Measurements from ENCODE around the gene ZCWPW2. TPM values are rescaled to one million over a fixed set of nuclear protein-coding genes. Genes with fewer than 3 reads are reported as not detected.

ZCWPW2 gene
- total RNA-seq, 1 donor from 2014 or later = 2.1 TPM

DNA sequence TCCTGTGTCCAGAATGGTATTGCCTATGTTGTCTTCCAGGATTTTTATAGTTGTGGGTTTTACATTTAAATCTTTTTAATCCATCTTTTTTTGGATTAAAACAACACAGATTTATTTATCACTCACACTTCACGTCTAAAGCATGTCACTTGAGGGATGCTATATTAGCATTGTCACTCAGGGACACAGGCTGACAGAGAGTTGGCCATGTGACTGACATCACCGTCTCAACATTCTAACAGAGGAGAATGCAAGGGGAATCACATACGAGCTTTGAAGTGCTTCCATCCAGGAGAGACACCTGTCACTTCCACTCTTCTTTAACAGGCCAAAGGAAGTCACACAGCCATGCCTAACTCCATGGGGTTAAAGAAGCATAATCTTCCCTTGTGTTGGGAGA is 204.7 kb downstream of the ZCWPW2 start:
- Histone ChIP-seq H3K9me3 (ENCODE audit: control insufficient read depth in 3 of 3, low read length in 3 of 3) (no peaks in the 10 kb centered on the region), H3K36me3 (ENCODE audit: control insufficient read depth in 3 of 3, insufficient read depth in 3 of 3, low read length in 3 of 3) (no peaks in the 10 kb centered on the region), H3K27ac (ENCODE audit: low read depth, low read length) (no peak overlapping the region), H3K27me3 (ENCODE audit: control insufficient read depth in 3 of 3, insufficient read depth in 3 of 3, low read length in 3 of 3) (no peaks in the 10 kb centered on the region), H3K4me3 (ENCODE audit: low read length in 3 of 3) (no peak overlapping the region), H3K4me1 (ENCODE audit: control insufficient read depth in 3 of 3, insufficient read depth in 3 of 3, low read length in 3 of 3) (no peaks in the 10 kb centered on the region), H3K9ac (ENCODE audit: low read depth in 1 of 3, low read length in 3 of 3) (no peak overlapping the region)

DNA sequence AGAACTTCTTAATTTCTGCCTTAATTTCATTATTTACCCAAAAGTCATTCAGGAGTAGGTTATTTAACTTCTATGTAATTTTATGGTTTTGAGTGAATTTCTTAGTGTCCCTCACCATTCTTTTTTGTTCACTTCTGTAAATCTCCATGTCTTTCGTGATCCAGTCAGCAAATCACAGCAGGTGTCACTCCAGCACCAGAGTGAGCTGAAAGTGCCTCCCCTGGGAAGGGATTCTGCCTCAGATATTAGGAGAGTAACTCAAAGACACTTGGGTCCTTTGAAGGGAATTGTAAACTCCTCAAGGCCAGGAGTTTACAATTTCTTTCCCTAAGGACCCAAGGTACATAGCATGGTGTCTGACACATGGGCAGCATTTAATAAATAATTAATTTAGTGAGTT is 207.7 kb downstream of the ZCWPW2 start:
- H3K4me1 ChIP-seq (ENCODE audit: control insufficient read depth in 3 of 3, insufficient read depth in 3 of 3, low read length in 3 of 3) = no peaks in the 10 kb centered on the region
- no peak overlapping the region for H3K9ac ChIP-seq (ENCODE audit: low read depth in 1 of 3, low read length in 3 of 3)
- no peaks in the 10 kb centered on the region for H3K9me3 ChIP-seq (ENCODE audit: control insufficient read depth in 3 of 3, low read length in 3 of 3)
- H3K27ac ChIP-seq (ENCODE audit: low read depth, low read length) = no peak overlapping the region
- H3K36me3 ChIP-seq (ENCODE audit: control insufficient read depth in 3 of 3, insufficient read depth in 3 of 3, low read length in 3 of 3) = no peaks in the 10 kb centered on the region
- no peaks in the 10 kb centered on the region for H3K27me3 ChIP-seq (ENCODE audit: control insufficient read depth in 3 of 3, insufficient read depth in 3 of 3, low read length in 3 of 3)
- no peak overlapping the region for H3K4me3 ChIP-seq (ENCODE audit: low read length in 3 of 3)

- no peak overlapping the region for H3K4me3 ChIP-seq (ENCODE audit: low read length in 3 of 3)
- H3K27me3 ChIP-seq (ENCODE audit: control insufficient read depth in 3 of 3, insufficient read depth in 3 of 3, low read length in 3 of 3) = no peaks in the 10 kb centered on the region
- no peaks in the 10 kb centered on the region for H3K4me1 ChIP-seq (ENCODE audit: control insufficient read depth in 3 of 3, insufficient read depth in 3 of 3, low read length in 3 of 3)
- H3K9me3 ChIP-seq (ENCODE audit: control insufficient read depth in 3 of 3, low read length in 3 of 3) = no peaks in the 10 kb centered on the region
- no peak overlapping the region for H3K9ac ChIP-seq (ENCODE audit: low read depth in 1 of 3, low read length in 3 of 3)
- H3K27ac ChIP-seq (ENCODE audit: low read depth, low read length) = no peak overlapping the region
- no peaks in the 10 kb centered on the region for H3K36me3 ChIP-seq (ENCODE audit: control insufficient read depth in 3 of 3, insufficient read depth in 3 of 3, low read length in 3 of 3)
Observed at GRCh38 chr3:28564211-28564610, 215.7 kb downstream of the ZCWPW2 start.

GRCh38 chr3:28569357-28569756 is 220.8 kb downstream of the ZCWPW2 start:
- Histone ChIP-seq H3K36me3 (ENCODE audit: control insufficient read depth in 3 of 3, insufficient read depth in 3 of 3, low read length in 3 of 3) (no peaks in the 10 kb centered on the region), H3K4me3 (ENCODE audit: low read length in 3 of 3) (no peak overlapping the region), H3K4me1 (ENCODE audit: control insufficient read depth in 3 of 3, insufficient read depth in 3 of 3, low read length in 3 of 3) (no peaks in the 10 kb centered on the region), H3K9ac (ENCODE audit: low read depth in 1 of 3, low read length in 3 of 3) (no peak overlapping the region), H3K27ac (ENCODE audit: low read depth, low read length) (no peak overlapping the region), H3K27me3 (ENCODE audit: control insufficient read depth in 3 of 3, insufficient read depth in 3 of 3, low read length in 3 of 3) (no peaks in the 10 kb centered on the region), H3K9me3 (ENCODE audit: control insufficient read depth in 3 of 3, low read length in 3 of 3) (no peaks in the 10 kb centered on the region)

DNA sequence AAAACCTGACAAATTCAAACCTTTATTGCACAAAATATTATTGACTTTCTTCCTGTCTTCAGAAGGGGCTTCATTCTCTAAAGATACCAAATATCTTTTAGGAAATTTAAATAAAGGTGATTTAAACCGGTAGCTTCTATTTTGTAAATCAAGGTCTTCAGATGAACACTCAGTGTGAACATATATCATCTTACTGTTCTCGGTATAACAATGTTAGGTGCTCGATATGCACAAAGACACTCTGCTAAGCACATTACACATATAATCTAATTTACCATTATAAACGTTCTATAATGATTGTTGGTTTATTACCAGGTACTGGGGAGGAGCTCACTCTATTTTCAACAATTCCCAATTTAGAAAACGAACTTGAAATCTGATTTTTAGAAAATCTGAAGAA is 225.5 kb downstream of the ZCWPW2 start:
- Histone ChIP-seq H3K9me3 (ENCODE audit: control insufficient read depth in 3 of 3, low read length in 3 of 3) (no peaks in the 10 kb centered on the region), H3K4me3 (ENCODE audit: low read length in 3 of 3) (no peak overlapping the region), H3K36me3 (ENCODE audit: control insufficient read depth in 3 of 3, insufficient read depth in 3 of 3, low read length in 3 of 3) (no peaks in the 10 kb centered on the region), H3K27ac (ENCODE audit: low read depth, low read length) (no peak overlapping the region), H3K4me1 (ENCODE audit: control insufficient read depth in 3 of 3, insufficient read depth in 3 of 3, low read length in 3 of 3) (peaks cover 4 to 20% (median 11%) of the 10 kb centered on the region in 3 donors), H3K27me3 (ENCODE audit: control insufficient read depth in 3 of 3, insufficient read depth in 3 of 3, low read length in 3 of 3) (peaks cover 0 to 3% (median 3%) of the 10 kb centered on the region in 3 donors), H3K9ac (ENCODE audit: low read depth in 1 of 3, low read length in 3 of 3) (no peak overlapping the region)

- Histone ChIP-seq H3K4me3 (ENCODE audit: low read length in 3 of 3) (peak overlapping the region; percentile 73 to 81 (median 79)), H3K4me1 (ENCODE audit: control insufficient read depth in 3 of 3, insufficient read depth in 3 of 3, low read length in 3 of 3) (peaks cover 4 to 20% (median 11%) of the 10 kb centered on the region in 3 donors), H3K9ac (ENCODE audit: low read depth in 1 of 3, low read length in 3 of 3) (peak overlapping the region; percentile 57 to 77 (median 67)), H3K36me3 (ENCODE audit: control insufficient read depth in 3 of 3, insufficient read depth in 3 of 3, low read length in 3 of 3) (no peaks in the 10 kb centered on the region), H3K9me3 (ENCODE audit: control insufficient read depth in 3 of 3, low read length in 3 of 3) (no peaks in the 10 kb centered on the region), H3K27me3 (ENCODE audit: control insufficient read depth in 3 of 3, insufficient read depth in 3 of 3, low read length in 3 of 3) (peaks cover 0 to 3% (median 3%) of the 10 kb centered on the region in 3 donors), H3K27ac (ENCODE audit: low read depth, low read length) (no peak overlapping the region)
Observed at GRCh38 chr3:28575100-28575745, 226.7 kb downstream of the ZCWPW2 start.

Other genes starting within 250 kb of the ZCWPW2 start
- gene CMC1, start 107.1 kb upstream of the ZCWPW2 start, total RNA-seq = 5.2 TPM
- 25.1 TPM for gene AZI2, start 103 bp downstream of the ZCWPW2 start, total RNA-seq